Measurements from ENCODE around the gene NUAK1.

DNA sequence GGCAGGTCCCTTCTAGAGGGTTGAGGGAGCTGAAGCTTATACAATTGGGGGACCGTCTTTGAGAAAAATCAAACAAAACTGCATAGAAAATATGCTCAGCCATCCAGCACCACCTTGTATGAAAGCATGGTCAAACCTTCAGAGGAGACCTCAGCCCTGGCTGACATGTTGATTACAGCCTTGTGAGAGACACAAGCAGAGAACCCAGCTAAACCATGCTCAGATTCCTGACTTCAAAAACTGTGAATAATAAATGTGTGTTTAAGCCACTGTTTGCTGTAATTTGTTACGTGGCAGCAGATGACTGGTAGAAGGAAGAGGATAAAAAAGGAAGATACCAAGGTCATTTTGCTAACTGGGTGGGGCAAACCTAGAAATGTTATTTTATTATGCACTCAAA is 115.7 kb downstream of the NUAK1 start:
- TF ChIP-seq, protein P1, sequence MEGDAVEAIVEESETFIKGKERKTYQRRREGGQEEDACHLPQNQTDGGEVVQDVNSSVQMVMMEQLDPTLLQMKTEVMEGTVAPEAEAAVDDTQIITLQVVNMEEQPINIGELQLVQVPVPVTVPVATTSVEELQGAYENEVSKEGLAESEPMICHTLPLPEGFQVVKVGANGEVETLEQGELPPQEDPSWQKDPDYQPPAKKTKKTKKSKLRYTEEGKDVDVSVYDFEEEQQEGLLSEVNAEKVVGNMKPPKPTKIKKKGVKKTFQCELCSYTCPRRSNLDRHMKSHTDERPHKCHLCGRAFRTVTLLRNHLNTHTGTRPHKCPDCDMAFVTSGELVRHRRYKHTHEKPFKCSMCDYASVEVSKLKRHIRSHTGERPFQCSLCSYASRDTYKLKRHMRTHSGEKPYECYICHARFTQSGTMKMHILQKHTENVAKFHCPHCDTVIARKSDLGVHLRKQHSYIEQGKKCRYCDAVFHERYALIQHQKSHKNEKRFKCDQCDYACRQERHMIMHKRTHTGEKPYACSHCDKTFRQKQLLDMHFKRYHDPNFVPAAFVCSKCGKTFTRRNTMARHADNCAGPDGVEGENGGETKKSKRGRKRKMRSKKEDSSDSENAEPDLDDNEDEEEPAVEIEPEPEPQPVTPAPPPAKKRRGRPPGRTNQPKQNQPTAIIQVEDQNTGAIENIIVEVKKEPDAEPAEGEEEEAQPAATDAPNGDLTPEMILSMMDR (conservative IDR thresholded peaks at IDR 0.05; ENCODE audit: low read length), result no peak
- TF ChIP-seq EZH2phosphoT487 (IDR thresholded peaks at IDR 0.05; ENCODE audit: borderline replicate concordance, low read depth, low read length), result no peak
